SH-SY5Y (cell line): ENCODE results near the gene EIF4E1B.

Experiments used
- GATA2 ChIP-seq: IDR thresholded peaks from 2 replicates; pipeline ENCODE4 v1.6.1; 2011; ENCODE audit warnings: mild to moderate bottlenecking, low read depth, low read length
- GATA3 ChIP-seq: IDR thresholded peaks from 2 replicates; pipeline ENCODE4 v1.6.1; 2011; ENCODE audit warnings: low read depth, mild to moderate bottlenecking, low read length, moderate library complexity

GRCh38 chr5:176627582-176627981 lies 2.9 kb upstream of the EIF4E1B start:
- TF ChIP-seq GATA2 (no peak), GATA3 (no peak)
